Fibroblast of skin of left quadriceps (primary cell): ENCODE measurements around the gene ALDH1A3.

Experiments used
- DNase-seq, 2 experiments: peaks; one replicate each; pipeline ENCODE4 v3.0.0-alpha.2; 2013; ENCODE audit warnings: low read depth in 2 of 2

Gene ALDH1A3

DNA sequence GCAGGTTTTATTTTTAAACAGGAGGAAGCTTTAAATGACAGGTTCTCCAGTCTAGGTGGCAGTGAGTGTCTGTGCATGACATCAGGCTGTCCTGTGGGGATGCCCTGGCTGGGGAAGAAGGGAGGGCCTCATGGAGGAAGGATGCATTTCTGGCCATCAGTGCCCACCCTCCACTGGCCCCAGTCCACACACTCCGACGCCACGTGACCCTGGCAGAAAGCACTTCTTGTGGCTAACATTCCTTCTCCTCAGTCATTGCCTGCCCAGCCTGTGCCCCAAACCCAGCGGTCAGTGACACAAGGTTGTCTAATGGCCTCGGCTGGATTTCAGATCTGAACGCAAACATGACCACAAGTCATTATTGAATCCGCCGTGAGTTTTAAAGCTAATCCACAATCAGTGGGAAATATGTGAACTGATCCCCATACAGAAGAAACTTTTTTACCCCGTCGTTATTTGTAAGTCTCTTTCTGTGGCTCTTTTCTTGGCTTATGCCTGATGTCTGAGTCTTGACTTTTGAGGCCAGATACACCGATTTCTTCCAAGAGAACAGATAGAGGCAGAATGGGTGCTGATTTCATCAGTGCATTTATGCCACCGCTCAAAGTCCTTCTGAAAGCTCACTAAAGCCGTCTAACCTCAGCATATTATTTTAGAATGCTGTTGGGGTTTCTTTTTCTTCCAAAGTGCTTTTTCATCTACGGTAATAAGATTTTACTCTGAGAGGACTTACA, 22.2 kb downstream of the ALDH1A3 start:
- no peak for DNase-seq

DNA sequence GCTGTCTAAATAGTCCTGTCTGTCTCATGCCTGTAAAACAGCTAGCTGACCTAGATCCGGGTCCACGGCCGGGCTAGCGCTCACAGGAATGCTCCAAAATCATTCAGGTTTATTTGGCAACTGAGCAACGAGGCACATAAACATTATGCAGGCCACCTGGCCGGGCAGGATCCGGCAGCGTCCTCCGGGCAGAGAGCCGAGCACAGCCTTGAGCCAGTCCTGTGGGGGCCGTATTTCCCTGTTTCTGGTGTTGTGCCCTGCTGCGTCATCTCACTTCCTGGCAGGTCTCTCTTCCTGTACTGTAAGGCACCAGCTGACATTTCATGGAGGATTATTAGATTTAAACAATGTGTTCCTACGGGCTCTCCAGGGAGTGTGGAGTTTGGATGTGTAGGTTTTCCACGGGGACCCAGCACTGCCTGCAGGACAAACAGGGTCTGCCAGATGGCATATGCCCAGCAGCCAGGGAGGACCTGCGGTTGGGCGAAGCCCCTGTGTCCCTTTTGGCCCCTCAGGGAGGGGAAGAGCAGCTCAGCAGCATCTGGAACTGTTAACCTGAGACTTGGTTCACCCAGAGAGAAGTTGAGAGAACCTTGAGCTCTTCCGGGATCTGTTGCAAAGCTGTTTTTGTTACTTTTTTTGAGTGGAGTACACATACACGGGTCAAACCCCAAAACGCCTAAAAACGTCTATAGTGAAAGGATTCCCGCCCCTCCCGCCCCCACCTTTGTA, 23.0 kb downstream of the ALDH1A3 start:
- peak; percentile 59 to 60 for DNase-seq

DNA sequence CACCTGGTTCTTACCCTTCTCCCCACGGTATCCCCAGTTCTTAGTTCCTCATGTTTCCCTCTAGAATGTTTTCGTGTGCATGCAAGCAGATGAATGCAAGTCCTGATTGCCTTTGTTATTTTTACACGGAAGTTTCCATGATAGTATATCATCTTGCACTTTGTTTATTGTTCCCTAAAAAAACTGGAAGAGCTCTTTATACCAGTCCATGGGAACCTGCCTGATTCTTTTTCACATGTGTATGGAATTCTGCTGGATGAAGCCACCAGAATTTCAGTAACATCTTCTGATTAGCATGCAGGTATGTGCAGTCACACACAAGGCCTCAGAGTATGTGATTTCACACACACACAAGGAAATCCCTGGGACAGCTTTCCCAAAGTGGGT, 23.5 kb downstream of the ALDH1A3 start:
- DNase-seq: no peak

DNA sequence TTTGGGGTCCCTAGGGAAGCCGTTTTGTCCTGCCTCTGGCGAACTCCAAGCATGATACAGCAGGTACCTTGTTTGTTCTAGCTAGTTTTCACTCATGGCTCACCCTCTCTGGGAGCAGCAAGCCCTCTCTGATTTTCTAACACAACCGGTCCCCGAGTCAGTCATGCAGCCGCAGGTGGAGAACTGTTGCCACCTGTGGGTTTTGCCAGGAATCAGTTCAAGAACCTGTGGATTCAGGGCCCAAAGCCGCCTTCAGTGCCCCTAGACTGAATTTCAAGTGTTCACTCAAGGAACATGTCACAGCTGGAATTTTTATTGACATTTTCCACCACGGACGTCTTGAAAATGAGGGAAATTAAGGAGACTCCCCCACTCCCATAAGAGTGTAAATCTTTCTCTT, 26.2 kb downstream of the ALDH1A3 start:
- DNase-seq: no peak

DNA sequence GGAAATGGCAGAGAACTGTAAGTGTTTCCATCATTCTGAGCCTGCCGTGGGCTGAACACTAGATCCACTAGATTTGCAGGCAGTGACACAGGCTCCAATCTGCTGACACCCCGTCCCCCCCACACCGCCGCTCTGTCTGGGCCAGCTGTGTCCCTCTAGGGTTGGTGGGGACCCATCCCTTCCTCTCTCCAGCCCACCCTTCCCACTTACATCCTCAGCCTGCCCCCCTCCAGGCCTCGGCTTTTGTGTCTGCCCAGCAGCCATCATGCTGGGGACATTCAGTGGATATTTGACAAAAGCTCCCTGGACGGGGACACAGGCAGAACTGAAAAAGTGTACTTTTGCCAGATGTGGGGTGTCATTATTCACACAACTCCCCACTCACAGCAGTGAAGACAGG, 28.8 kb downstream of the ALDH1A3 start:
- DNase-seq: no peak

DNA sequence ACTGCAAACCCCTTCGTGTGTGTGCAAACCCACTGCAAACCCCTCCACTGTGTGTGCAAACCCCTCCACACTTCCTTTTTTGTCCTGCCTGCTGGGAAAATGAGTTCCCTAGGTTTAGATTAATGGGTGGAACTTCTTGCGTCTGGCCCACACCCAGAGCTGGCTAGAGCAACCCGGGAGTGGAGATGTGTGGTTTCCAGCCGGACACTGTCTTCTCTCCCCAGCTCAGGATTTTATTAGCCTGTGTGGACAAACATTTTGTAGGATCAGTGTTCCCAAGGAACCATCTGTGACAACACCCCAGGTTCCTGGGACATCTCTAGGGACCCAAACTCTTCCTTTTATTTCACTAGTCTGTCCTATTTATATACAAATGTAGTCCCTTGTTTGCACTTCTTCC, 29.9 kb downstream of the ALDH1A3 start:
- no peak for DNase-seq

DNA sequence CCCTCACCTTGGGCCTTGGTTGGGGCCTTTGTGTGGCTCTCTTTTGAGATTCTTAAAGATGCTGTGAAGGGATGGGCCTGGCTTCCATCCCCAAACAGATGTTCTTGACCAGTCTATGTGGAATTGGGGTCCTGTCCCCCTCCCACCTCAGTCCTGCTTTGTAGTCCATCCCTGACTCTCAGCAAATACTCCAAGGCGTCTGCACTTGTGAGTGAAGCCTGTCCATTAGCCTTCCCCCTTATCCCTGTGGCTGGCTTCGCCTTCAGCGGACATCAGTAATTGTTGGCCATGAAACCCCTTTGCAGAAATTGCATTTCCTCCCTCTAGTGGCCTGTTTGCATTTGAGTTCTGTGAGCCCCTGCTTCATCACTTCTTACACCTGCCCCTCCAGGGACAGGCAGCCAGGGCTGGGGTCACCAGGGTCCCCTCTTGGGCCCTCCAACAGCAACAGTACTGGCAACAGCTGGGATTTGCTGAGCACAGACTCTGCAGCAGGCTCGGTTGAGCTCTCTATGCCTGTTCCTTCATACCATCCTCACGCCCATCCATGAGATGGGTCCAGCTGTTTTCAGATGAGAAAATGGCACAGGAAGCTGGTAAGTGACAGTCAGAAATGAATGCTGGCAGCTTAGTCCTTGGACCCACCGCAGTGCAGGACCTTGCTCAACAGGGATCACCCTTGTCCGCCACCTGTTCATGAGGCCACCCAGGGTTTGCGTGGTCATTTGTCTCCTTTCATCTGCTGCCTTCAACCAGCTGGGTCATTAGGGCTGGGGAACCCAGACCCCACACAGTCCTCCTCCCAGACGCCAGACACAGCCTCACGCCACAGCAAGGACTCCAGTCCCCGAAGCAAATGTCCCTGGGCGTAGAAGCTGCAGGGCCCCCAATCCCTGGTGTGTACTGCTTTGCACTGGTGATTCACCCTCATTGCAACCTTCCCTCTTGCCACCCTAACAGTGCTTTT, 30.6 kb downstream of the ALDH1A3 start:
- no peak for DNase-seq

DNA sequence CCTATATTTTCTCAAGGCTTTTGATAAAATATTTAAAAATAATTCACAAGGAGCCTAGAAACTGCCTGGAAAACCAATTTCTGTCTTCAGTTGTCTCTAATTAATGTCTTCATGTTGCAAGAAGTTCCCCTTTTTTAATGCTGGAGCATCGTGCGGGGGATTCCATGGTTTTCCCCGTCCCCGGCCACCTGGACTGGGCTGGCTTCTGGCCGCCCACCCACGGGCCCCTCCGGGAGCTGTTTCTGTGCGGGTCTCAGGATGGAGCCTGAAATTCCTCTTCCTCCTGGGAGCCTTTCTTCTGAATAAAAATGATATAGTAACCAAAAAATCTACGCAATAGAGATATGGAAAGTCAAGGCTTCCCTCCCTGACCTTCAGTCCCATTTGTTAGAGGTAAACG, 31.5 kb downstream of the ALDH1A3 start:
- no peak for DNase-seq

DNA sequence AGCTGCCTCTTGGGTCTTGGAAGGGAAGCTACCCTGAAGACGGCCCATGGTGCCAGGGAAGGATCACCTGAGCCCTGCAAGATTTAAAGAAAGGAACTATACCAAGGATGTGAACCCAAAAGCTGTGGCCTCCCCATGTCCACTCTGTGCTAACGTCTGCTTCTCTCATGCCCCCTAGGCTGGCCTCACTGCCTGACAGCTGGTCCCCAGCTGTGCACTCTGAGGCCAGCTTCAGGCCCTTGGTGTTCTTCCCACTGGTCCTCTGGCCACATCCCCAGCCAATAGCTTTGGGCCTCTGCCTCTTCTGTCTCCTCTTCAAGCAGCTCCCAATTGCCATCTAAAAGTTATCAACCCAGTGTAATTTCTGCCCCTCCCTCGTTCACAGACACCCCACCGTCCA, 34.3 kb downstream of the ALDH1A3 start:
- DNase-seq: no peak

DNA sequence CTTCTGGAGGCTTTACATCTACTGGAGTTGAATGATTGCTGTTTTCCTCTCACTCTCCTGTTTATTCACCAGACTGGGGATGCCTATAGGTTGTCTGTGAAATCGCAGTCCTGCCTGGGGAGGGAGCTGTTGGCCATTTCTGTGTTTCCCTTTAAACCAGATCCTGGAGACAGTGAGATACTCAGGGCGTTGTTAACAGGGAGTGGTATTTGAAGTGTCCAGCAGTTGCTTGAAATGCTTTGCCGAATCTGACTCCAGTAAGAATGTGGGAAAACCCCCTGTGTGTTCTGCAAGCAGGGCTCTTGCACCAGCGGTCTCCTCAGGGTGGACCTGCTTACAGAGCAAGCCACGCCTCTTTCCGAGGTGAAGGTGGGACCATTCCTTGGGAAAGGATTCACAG, 35.2 kb downstream of the ALDH1A3 start:
- DNase-seq: no peak

DNA sequence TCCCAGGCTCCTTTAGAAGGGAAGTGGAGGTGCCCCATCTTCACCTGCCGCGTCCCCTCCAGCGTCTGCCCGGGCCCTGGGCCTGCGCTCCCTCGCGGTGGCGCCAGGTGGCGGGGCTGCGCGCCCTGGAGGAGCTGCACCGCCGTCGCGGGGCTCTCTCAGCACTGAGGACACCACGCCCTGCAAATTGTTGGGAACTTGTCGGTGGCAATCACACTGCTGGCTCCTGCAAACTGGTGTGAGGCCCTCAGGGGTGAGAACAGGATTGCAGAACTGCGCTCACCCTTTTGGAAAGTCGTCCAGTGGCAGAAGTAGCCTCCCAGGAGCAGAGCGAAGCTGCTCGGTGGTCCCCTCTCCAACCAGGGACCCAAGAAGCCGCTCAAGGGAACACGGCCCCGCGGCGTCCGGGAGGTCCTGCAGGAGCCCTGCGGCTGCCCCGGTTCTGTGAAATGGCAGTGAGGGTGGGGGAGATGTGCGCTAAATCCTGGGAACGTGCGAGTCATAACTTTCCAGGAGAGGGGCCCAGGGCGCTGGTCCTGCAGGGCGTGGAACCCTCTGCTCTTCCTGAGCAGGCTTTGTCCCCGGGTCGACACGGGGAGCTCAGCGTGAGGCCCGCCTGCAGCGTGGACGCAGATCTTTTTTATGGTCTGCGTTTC, 38.5 kb downstream of the ALDH1A3 start:
- peak; percentile 31 to 41 for DNase-seq

DNA sequence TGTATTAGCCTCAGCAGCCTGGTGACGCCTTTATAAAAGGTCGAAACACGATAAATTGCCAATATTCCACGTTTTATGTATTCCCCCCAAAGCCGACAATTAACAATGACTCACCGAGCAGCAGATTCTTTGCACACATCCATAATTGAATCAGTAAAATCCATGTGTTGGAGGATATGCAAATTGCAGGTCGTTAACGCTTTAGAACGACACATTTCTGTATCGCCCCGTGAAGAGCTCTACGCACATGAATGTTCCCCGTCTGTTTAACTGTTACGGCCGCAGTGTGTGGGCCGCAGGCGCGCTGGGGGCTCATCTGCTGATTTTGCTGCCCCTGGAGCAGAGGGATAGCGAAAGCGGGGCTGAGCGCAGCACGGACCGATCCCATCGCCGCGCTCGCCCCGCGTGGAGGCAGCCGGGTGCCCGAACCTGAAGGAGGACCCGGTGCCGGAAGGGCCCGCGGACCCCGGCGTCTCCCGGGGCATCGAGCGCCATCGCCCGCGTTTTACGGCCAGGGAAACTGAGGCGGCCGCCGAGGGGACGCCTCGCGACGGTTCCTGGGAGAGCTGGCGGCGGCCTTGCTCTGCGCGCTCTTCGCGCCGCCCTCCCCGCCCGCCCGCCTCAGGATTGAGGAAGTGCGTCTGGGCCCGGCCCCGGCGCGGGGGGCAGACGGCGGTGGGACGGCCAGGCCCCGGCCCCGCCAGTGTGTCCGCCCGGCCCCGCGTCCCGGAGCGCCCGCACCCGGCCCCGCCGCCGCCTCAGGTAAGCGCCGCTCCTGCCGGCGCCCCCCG, 39.3 kb downstream of the ALDH1A3 start, which contains the start of gene LRRK1:
LRRK1 (plus strand) TSS at position 668 of the 791 bp plus-strand sequence. CDS start 5,276 bp downstream, outside the sequence.
- DNase-seq: peak in 1 of 2 experiments; percentile 14

DNA sequence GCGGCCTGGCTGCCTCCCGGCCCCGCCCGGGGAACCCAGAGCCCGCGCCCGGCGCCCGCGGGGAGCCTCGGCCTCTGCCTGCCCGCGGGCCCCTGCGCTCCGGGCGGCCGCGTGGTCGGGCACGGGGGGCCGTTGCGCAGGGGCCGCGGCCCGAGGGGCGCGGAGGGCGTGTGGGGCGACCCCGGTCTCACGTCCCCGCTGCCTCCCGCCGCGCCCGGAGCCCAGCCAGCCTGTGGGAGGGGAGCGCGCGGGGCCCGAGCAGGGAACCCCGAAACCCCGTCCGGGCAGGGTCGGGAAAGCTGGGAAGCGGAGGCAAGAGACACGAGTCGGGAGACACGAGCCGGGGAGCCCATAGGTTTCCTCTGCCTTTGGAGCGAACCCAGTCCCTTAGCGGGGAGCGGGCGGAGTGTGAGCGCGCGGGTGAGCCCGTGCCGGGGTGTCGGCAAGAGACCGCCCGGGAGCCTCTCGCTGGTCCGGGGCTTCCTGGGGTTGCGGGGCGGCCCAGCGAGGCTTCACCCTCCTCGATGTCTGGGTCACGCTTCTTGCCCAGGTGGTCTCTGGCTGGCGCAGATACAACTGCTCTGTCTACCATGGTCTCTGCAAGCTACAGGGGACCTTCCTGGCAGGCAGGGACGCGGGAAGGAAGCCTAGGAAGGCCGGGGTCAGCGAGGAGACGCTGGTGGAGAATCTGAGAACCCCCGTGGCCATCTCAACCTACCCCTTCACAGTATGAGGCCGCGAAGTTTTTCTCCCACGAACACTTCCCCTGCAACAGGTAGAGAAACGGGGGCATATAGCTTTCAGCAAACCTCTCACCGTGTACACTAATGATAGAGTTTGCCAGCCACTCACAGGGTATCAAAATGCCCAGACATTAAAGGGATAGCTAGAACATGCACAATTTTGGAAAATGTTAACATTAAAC, 40.1 kb downstream of the ALDH1A3 start:
- no peak for DNase-seq

DNA sequence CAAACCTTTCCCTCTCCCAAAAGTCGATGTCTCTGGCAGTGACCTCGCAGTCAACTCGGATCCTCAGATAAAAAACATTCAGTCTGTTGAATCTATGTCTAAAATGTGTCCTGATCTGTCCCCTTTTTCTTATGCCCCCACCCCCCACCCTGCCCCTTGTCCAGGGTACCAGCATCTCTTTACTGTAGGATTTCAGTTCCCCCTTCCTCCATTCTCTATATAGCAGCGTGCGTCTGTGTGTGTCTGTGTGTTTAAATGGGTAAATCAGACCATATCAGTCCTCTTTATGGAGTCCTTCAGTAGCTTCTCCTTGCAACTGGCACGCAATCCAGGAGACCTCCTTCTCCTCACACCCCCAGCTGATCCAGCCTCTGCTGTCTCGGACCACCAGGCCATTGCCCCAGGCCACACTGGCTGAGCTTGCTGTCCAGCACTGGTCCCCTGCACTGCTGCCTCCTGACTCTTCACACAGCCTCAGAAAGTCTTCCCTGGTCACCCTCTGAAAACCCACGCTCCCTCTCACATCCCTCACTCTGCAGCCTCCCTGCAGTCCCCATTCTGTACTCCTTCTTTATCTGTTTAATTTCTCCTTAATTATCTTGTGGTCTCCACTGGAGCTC, 41.0 kb downstream of the ALDH1A3 start:
- DNase-seq: no peak

DNA sequence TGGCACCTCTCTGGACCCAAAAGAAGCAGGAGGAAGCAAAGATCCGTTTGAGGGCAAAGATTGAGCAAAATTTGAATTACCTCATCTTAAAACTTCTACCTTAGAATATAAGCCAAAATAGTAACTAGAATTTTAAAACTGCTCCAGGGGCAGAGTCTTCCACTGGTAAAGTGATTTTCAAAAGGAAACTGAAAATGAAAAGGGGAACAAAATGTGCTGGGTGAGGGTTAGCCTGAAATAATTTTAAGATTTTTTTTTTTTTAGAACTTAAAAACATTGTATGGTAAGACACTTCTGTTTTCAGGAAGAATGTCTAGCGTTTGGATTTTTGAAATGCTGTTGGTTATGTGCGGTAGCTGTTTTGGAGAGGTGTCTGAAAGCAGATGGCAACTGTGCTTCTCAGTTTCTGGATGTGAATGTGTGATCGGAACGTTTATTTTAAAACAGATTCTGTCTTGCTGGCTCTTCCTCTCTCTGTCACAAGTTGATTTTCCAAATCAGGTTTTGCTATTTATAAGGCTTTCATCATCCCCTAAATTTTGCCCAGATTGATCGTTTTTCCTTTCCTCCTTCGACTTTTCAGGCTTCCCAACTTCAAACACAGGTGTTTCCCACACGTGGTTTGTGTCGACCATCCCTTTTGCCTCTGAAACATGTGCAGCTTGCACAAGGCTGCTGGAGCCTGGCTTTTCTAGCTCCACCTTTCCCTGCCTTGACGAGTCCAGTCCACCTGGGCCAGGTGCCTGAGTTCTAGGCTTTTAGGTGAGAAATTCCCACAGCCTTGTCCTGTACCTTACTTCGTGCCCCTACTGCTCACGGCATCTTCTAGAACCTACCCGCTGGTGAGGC, 42.8 kb downstream of the ALDH1A3 start:
- DNase-seq: no peak

DNA sequence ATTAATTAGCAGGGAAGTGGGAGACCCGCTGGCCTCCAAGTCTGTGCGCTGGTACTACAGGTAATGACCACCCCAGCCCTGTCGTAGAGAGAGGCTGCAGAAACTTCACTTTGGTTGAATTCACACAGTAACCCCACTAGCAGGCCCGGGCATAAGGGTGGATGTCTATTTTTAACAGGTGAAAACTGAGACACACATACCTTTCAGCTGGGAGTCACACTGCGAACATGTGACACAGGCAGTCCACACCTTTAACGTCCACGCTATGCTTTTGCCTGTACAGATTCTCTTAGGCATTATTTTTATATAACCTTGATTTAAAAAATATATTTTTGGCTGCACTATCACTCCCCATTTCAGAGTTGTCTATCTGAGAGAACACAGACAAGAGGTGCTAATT, 43.4 kb downstream of the ALDH1A3 start:
- no peak for DNase-seq

DNA sequence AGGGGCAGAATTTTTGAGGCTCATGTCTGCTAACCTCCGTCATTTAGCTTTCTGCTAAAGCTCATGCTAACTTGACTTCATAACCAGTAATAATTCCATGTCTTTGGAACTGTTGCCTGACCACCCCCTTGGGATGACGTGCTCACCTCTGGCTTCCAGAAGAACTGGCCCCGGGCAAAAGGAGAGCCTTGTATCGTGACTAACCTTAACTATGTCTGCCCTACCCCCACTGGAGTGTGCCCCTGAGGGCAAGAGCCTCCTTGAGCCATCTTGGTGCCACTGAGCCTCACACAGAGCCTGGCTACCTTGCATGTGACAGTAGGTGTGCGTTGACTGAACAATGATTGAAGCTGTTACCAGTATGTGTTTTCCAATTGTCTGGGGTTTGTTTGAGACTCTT, 44.3 kb downstream of the ALDH1A3 start:
- no peak for DNase-seq

DNA sequence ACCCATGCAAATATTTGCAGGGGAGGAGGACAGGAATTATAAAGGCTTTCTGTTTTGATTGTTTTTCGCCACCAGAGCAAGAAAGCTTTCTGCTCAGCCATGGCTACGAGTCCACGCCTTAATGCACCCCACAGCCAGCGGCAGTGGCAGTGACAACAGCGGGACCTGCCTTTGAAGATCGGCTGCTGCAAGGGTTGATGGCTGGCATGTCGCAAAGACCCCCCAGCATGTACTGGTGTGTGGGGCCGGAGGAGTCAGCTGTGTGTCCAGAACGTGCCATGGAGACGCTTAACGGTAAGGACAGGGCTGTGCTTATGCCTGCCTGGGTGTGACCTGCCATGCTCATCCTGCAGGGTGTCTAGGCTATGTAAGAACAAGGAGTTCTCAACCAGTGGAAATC, 44.8 kb downstream of the ALDH1A3 start:
- DNase-seq: no peak
